Astrocyte (in vitro differentiated cells and primary cell): ENCODE data around the gene MUC4.

Experiments
- CTCF ChIP-seq: IDR thresholded peaks from 2 replicates; pipeline ENCODE4 v1.5.1; 2011; ENCODE audit warnings: low read depth, mild to moderate bottlenecking, inconsistent platforms, low read length, moderate library complexity; ENCODE audit not compliant: insufficient read depth
- EZH2 ChIP-seq: IDR thresholded peaks from 2 replicates; pipeline ENCODE4 v1.6.1; 2012; ENCODE audit warnings: mild to moderate bottlenecking, low read length, inconsistent platforms; ENCODE audit not compliant: insufficient read depth

GRCh38 chr3:195859061-195859845 is 47.5 kb upstream of the MUC4 start:
- TF ChIP-seq CTCF (peak; percentile 97), EZH2 (no peak)
